GM12878 (cell line): ENCODE measurements around the gene ASH1L. TPM values are rescaled to one million over a fixed set of nuclear protein-coding genes. Genes with fewer than 3 reads are reported as not detected.

Experiments used
- ATAC-seq: fragments of 200-7000 bp; cut with Tn5 transposase; 3 replicates; pipeline ENCODE4 v1.9.1; 2020; ENCODE audit warnings: mild to moderate bottlenecking, moderate library complexity
- BruUV-seq: library from RNA; stranded (reverse); fragments of 400-500 nt; replicated peaks from 2 replicates; lab custom pipeline; 2021; lab: Mats Ljungman, UMichigan
- CTCF ChIA-PET: fragments of 300-600 bp; sonication (Branson Sonifier 250); formaldehyde crosslinking; extraction: SDS; loops from one replicate; lab custom pipeline; 2021; ENCODE audit warnings: inconsistent platforms; lab: Yijun Ruan, JAX
- POLR2A ChIA-PET: fragments of 350-600 bp; formaldehyde crosslinking; extraction: SDS; loops from one replicate; lab custom pipeline; 2021; ENCODE audit warnings: inconsistent platforms; lab: Charles Lee
- RAD21 ChIA-PET: fragments of 300-600 bp; sonication (Branson Sonifier 250); formaldehyde crosslinking; loops from one replicate; lab custom pipeline; 2023; ENCODE audit warnings: antibody characterized with exemption; ENCODE audit not compliant: unreplicated experiment; lab: Charles Lee
- SMC1A ChIA-PET: fragments of 300-600 bp; sonication (Branson Sonifier 250); formaldehyde crosslinking; loops from one replicate; lab custom pipeline; 2023; ENCODE audit not compliant: unreplicated experiment, uncharacterized antibody; lab: Charles Lee
- DNase-seq: peaks from one replicate; pipeline ENCODE4 v3.0.0-alpha.2; 2011; ENCODE audit warnings: low read depth, low spot score
- FAIRE-seq: peaks from 3 replicates; lab custom pipeline; 2011; peaks lifted over from hg19 to GRCh38; lab: Jason Lieb, UNC
- H2AFZ ChIP-seq: 2 replicates; pipeline ENCODE4 v1.6.0; 2011; ENCODE audit warnings: low read depth, low read length, control low read depth; ENCODE audit not compliant: control insufficient read depth
- H3K27ac ChIP-seq: 2 replicates; pipeline ENCODE4 v1.5.1; 2011; ENCODE audit warnings: control low read depth; ENCODE audit not compliant: control insufficient read depth, insufficient read depth
- H3K27me3 ChIP-seq, 2 experiments: replicated peaks in 1 of 2; 2 replicates each; pipeline versions ENCODE4 v1.6.0 to v1.6.1; 2011; ENCODE audit warnings: low read length in 1 of 2; ENCODE audit not compliant: control insufficient read depth in 2 of 2, insufficient read depth in 2 of 2
- H3K36me3 ChIP-seq, 2 experiments: 2 replicates each; pipeline ENCODE4 v1.5.1; 2011; ENCODE audit warnings: low read length in 1 of 2; ENCODE audit not compliant: control insufficient read depth in 2 of 2, insufficient read depth in 2 of 2
- H3K4me1 ChIP-seq: 2 replicates; pipeline ENCODE4 v1.6.1; 2011; ENCODE audit warnings: mild to moderate bottlenecking, low read length, moderate library complexity, mixed read lengths; ENCODE audit not compliant: control insufficient read depth, insufficient read depth
- H3K4me2 ChIP-seq: 2 replicates; pipeline ENCODE4 v1.6.0; 2011; ENCODE audit warnings: control low read depth; ENCODE audit not compliant: control insufficient read depth, insufficient read depth
- H3K4me3 ChIP-seq: fragments of 200-600 bp; sonication (generic); 2 replicates; pipeline ENCODE4 v1.5.1; 2016
- H3K79me2 ChIP-seq: 2 replicates; pipeline ENCODE4 v1.6.0; 2011; ENCODE audit warnings: low read length; ENCODE audit not compliant: control insufficient read depth, insufficient read depth
- H3K9ac ChIP-seq: 2 replicates; pipeline ENCODE4 v1.8.0; 2011; ENCODE audit warnings: low read length, control low read depth, mixed read lengths; ENCODE audit not compliant: control insufficient read depth, insufficient read depth
- H3K9me3 ChIP-seq: replicated peaks from 3 replicates; pipeline ENCODE4 v1.5.1; 2011; ENCODE audit warnings: mild to moderate bottlenecking, low read length; ENCODE audit not compliant: control insufficient read depth, insufficient read depth
- H4K20me1 ChIP-seq: 2 replicates; pipeline ENCODE4 v1.6.0; 2011; ENCODE audit not compliant: control insufficient read depth, insufficient read depth
- ATF7 ChIP-seq: fragments of 450-650 bp; IDR thresholded peaks from 2 replicates; pipeline ENCODE4 v1.6.1; 2016; ENCODE audit warnings: low read depth, mild to moderate bottlenecking
- BACH1 ChIP-seq: fragments of 450-650 bp; IDR thresholded peaks from 2 replicates; pipeline ENCODE4 v1.6.1; 2017; ENCODE audit warnings: mild to moderate bottlenecking, borderline replicate concordance
- CBFB ChIP-seq: IDR thresholded peaks from 2 replicates; pipeline ENCODE4 v1.6.1; 2016; ENCODE audit warnings: antibody characterized with exemption, low read depth
- CTCF ChIP-seq, 3 experiments: IDR thresholded peaks in 2 of 3; conservative IDR thresholded peaks in 1 of 3; 2 replicates each; pipeline ENCODE4 v1.5.1; 2011; ENCODE audit warnings: low read depth in 3 of 3, low read length in 3 of 3, mild to moderate bottlenecking in 3 of 3, control low read depth in 2 of 3, moderate library complexity in 2 of 3, inconsistent platforms in 1 of 3, mixed read lengths in 1 of 3; ENCODE audit not compliant: control insufficient read depth in 2 of 3, insufficient read depth in 1 of 3; ENCODE audit errors: extremely low read depth in 1 of 3
- GATAD2B ChIP-seq: fragments of 450-650 bp; conservative IDR thresholded peaks from 2 replicates; pipeline ENCODE4 v1.6.1; 2017; ENCODE audit warnings: low read depth, mild to moderate bottlenecking, moderate library complexity
- NFYA ChIP-seq: IDR thresholded peaks from 2 replicates; pipeline ENCODE4 v1.6.1; 2011; ENCODE audit warnings: low read depth, mild to moderate bottlenecking, low read length, improper control_type of control experiment, borderline replicate concordance
- POLR2AphosphoS2 ChIP-seq: IDR thresholded peaks from 2 replicates; pipeline ENCODE4 v1.6.1; 2011; ENCODE audit warnings: low read depth, mild to moderate bottlenecking, low read length, improper control_type of control experiment, moderate library complexity
- SIN3A ChIP-seq: IDR thresholded peaks from 2 replicates; pipeline ENCODE4 v1.6.1; 2012; ENCODE audit warnings: low read depth, low read length, improper control_type of control experiment
- WRNIP1 ChIP-seq: IDR thresholded peaks from 2 replicates; pipeline ENCODE4 v1.6.1; 2011; ENCODE audit warnings: low read depth, low read length, improper control_type of control experiment, borderline replicate concordance
- ZBTB4 ChIP-seq: fragments of 450-650 bp; formaldehyde crosslinking; IDR thresholded peaks from 2 replicates; pipeline ENCODE4 v1.4.0; 2022; ENCODE audit warnings: mild to moderate bottlenecking, moderate library complexity
- ZNF274 ChIP-seq: IDR thresholded peaks from one replicate; pipeline ENCODE4 v1.8.0; 2011; ENCODE audit not compliant: insufficient read length, insufficient read depth
- ZSCAN29 ChIP-seq: fragments of 450-650 bp; IDR thresholded peaks from 2 replicates; pipeline ENCODE4 v1.6.1; 2017; ENCODE audit warnings: mild to moderate bottlenecking, moderate library complexity
- WGBS: methylation state at CpG from one replicate; pipeline ENCODE4 v1.1.6; 2016; ENCODE audit warnings: low lambda C conversion rate; ENCODE audit not compliant: insufficient replicate concordance, insufficient coverage; ENCODE audit errors: missing lambda C conversion rate; 5-methylcytosine and 5-hydroxymethylcytosine counted together
- in situ Hi-C: fragments of 300-500 bp; cut with MboI; formaldehyde crosslinking; loops from 9 replicates; pipeline ENCODE4 v1.14.3; 2018; ENCODE audit warnings: mixed read lengths
- intact Hi-C: fragments of 100-400 bp; cut with micrococcal nuclease; formaldehyde crosslinking; loops from one replicate; pipeline ENCODE4 v1.14.2; 2022; ENCODE audit not compliant: unreplicated experiment
- polyA plus RNA-seq, 11 experiments: library from polyadenylated mRNA; depleted of rRNA in 4 of 11; unstranded in 6 of 11; stranded (reverse) in 5 of 11; fragments of >200 nt; fragmentation: Nextera tagmentation in 4 of 11; fragmentation: Illumina TruSeq in 1 of 11; extraction: Ambion mirVana in 4 of 11; extraction: Trizol in 1 of 11; gene quantifications; 1 replicate in 1 of 11; 2 replicates in 10 of 11; pipeline versions ENCODE4 v1.2.1 to v1.2.3, GENCODE V29; 2011 to 2016; ENCODE audit warnings: inconsistent platforms in 2 of 11, missing spikeins in 2 of 11, low read depth in 1 of 11
- total RNA-seq, 4 experiments: library from RNA; depleted of rRNA in 3 of 4; stranded (reverse); fragments of >200 nt in 3 of 4; fragmentation: Illumina TruSeq in 1 of 4; extraction: Trizol in 1 of 4; gene quantifications; 2 replicates each; pipeline versions ENCODE4 v1.2.1 to v1.2.3, GENCODE V29; 2013 to 2021
- TF ChIP-seq, protein P1 (sequence below): fragments of 450-650 bp; formaldehyde crosslinking; IDR thresholded peaks from 2 replicates; pipeline ENCODE4 v1.4.0; 2020; ENCODE audit warnings: mild to moderate bottlenecking, moderate library complexity

The ASH1L gene
- total and polyA plus RNA-seq, 10 of the 15 experiments (the other 5 are each of a cell fraction or from before 2014, with no cell fraction given) = 1.7 to 23.9 (median 16.6) TPM

DNA sequence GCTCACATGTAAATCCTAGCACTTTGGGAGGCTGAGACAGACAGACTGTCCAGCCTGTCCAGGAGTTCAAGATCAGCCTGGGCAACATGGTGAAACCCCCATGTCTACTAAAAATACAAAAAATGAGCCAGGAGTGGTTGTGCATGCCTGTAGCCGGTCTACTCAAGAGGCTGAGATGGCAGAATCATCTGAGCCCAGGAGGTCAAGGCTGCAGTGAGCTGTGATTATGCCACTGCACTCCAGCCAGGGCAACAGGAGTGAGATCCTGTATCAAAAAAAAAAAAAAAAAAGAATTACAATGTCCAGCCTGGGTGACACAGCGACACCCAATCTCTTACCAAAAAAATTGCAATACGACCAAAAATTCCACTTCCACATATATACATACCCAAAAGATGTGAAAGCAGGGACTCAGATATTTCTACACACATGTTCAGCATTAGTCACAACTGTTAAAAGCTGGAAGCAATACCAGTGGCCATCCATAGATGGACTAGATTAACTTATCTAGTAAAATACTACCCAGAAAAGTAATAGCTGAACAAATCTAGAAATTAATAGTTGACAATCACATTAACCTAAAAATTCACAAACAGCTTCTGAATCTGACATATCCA is 49.2 kb downstream of the ASH1L start:
- Histone ChIP-seq H3K9ac (no peak overlapping the region), H2AFZ (no peak overlapping the region), H3K27me3 (no peaks in the 10 kb centered on the region), H3K4me2 (no peak overlapping the region), H3K79me2 (peaks cover 76% of the 10 kb centered on the region), H4K20me1 (no peaks in the 10 kb centered on the region; the same call in 1 of the 2 replicates), H3K4me1 (no peaks in the 10 kb centered on the region), H3K4me3 (no peak overlapping the region), H3K36me3 (peaks cover 0 to 21% of the 10 kb centered on the region in 2 experiments; a peak in 3 of 4 replicates), H3K9me3 (no peaks in the 10 kb centered on the region), H3K27ac (no peak overlapping the region)
- ChIA-PET RAD21 (interaction anchor here (0.7 kb wide), 1 partner anchor 14 kb away, joined by 3 read pairs; no protein-coding TSS in a partner anchor), SMC1A (interaction anchor here (0.6 to 1.0 kb wide), 3 partner anchors 9 to 49 kb away, joined by 3 read pairs; partner anchors contain the start of gene ASH1L), POLR2A (interaction anchor here (0.7 to 1.0 kb wide), 4 partner anchors 13 to 196 kb away, joined by 3 to 5 read pairs (median 4); no protein-coding TSS in a partner anchor), CTCF (interaction anchor here (0.9 to 1.5 kb wide), 2 partner anchors 9 to 35 kb away, joined by 3 to 6 read pairs; no protein-coding TSS in a partner anchor)
- BruUV-seq = TSS peak; percentile 11
- FAIRE-seq (no peak), ATAC-seq (no peak), DNase-seq (no peak)
- 100% methylated on average over 3 of the region's 3 CpGs for WGBS
- TF ChIP-seq ATF7 (no peak), CBFB (no peak), ZNF274 (no peak), WRNIP1 (no peak), SIN3A (no peak), POLR2AphosphoS2 (no peak), ZBTB4 (CRISPR knock-in tag) (no peak), GATAD2B (no peak), ZSCAN29 (no peak), CTCF (IDR thresholded peaks at IDR 0.05 in 2 of 3, conservative IDR thresholded peaks at IDR 0.05 in 1 of 3; ENCODE audit: control insufficient read depth in 2 of 3, extremely low read depth in 1 of 3, insufficient read depth in 1 of 3, low read depth in 3 of 3, low read length in 3 of 3) (no peak), BACH1 (no peak), NFYA (no peak)
- TF ChIP-seq, protein P1, sequence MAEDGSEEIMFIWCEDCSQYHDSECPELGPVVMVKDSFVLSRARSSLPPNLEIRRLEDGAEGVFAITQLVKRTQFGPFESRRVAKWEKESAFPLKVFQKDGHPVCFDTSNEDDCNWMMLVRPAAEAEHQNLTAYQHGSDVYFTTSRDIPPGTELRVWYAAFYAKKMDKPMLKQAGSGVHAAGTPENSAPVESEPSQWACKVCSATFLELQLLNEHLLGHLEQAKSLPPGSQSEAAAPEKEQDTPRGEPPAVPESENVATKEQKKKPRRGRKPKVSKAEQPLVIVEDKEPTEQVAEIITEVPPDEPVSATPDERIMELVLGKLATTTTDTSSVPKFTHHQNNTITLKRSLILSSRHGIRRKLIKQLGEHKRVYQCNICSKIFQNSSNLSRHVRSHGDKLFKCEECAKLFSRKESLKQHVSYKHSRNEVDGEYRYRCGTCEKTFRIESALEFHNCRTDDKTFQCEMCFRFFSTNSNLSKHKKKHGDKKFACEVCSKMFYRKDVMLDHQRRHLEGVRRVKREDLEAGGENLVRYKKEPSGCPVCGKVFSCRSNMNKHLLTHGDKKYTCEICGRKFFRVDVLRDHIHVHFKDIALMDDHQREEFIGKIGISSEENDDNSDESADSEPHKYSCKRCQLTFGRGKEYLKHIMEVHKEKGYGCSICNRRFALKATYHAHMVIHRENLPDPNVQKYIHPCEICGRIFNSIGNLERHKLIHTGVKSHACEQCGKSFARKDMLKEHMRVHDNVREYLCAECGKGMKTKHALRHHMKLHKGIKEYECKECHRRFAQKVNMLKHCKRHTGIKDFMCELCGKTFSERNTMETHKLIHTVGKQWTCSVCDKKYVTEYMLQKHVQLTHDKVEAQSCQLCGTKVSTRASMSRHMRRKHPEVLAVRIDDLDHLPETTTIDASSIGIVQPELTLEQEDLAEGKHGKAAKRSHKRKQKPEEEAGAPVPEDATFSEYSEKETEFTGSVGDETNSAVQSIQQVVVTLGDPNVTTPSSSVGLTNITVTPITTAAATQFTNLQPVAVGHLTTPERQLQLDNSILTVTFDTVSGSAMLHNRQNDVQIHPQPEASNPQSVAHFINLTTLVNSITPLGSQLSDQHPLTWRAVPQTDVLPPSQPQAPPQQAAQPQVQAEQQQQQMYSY (CRISPR knock-in tag) = no peak
- intact Hi-C loops (no loop called here), in situ Hi-C loops (no loop called here)
